ENCODE results near the gene RAC2.

The RAC2 gene

GRCh38 chr22:37275622-37276021, 31.6 kb upstream of the RAC2 start:
- no peak for DNase-seq (ENCODE audit: low spot score)

GRCh38 chr22:37275134-37275533, 31.1 kb upstream of the RAC2 start:
- DNase-seq (ENCODE audit: low spot score): no peak

GRCh38 chr22:37274380-37274862, 30.4 kb upstream of the RAC2 start:
- DNase-seq (ENCODE audit: low spot score): peak; percentile 71

GRCh38 chr22:37273846-37274225, 29.8 kb upstream of the RAC2 start:
- DNase-seq (ENCODE audit: low spot score): no peak

- DNase-seq (ENCODE audit: low spot score): no peak
Observed at GRCh38 chr22:37273126-37273845, 29.2 kb upstream of the RAC2 start.

- peak; percentile 33 for DNase-seq (ENCODE audit: low spot score)
Observed at GRCh38 chr22:37270928-37271650, 27.0 kb upstream of the RAC2 start.

GRCh38 chr22:37269936-37270678, 26.0 kb upstream of the RAC2 start:
- peak; percentile 46 for DNase-seq (ENCODE audit: low spot score)

- DNase-seq (ENCODE audit: low spot score): no peak
Observed at GRCh38 chr22:37267661-37268413, 23.8 kb upstream of the RAC2 start.

- DNase-seq (ENCODE audit: low spot score): no peak
Observed at GRCh38 chr22:37267135-37267587, 23.1 kb upstream of the RAC2 start.

- DNase-seq (ENCODE audit: low spot score): no peak
Observed at GRCh38 chr22:37266581-37267134, 22.6 kb upstream of the RAC2 start.

GRCh38 chr22:37263966-37264887, 20.2 kb upstream of the RAC2 start:
- DNase-seq (ENCODE audit: low spot score): no peak

- DNase-seq (ENCODE audit: low spot score): no peak
Observed at GRCh38 chr22:37262346-37262745, 18.3 kb upstream of the RAC2 start.

GRCh38 chr22:37260901-37261336, 16.9 kb upstream of the RAC2 start:
- no peak for DNase-seq (ENCODE audit: low spot score)

GRCh38 chr22:37260155-37260795, 16.2 kb upstream of the RAC2 start:
- no peak for DNase-seq (ENCODE audit: low spot score)

GRCh38 chr22:37259540-37260029, 15.5 kb upstream of the RAC2 start:
- DNase-seq (ENCODE audit: low spot score): no peak

- no peak for DNase-seq (ENCODE audit: low spot score)
Observed at GRCh38 chr22:37258753-37259401, 14.8 kb upstream of the RAC2 start.

GRCh38 chr22:37258005-37258752, 14.1 kb upstream of the RAC2 start:
- DNase-seq (ENCODE audit: low spot score): no peak

GRCh38 chr22:37256075-37256726, 12.1 kb upstream of the RAC2 start:
- no peak for DNase-seq (ENCODE audit: low spot score)
